Measurements from ENCODE around the gene ANKRD65. TPM values are rescaled to one million over a fixed set of nuclear protein-coding genes. Genes with fewer than 3 reads are reported as not detected.
"Not testable (repeated sequence)": the region's sequence is repeated elsewhere in the genome, so short reads cannot be mapped to it uniquely, and the experiment has no call there.

The ANKRD65 gene
- total RNA-seq, 1 donor from 2014 or later, result 11.9 TPM

DNA sequence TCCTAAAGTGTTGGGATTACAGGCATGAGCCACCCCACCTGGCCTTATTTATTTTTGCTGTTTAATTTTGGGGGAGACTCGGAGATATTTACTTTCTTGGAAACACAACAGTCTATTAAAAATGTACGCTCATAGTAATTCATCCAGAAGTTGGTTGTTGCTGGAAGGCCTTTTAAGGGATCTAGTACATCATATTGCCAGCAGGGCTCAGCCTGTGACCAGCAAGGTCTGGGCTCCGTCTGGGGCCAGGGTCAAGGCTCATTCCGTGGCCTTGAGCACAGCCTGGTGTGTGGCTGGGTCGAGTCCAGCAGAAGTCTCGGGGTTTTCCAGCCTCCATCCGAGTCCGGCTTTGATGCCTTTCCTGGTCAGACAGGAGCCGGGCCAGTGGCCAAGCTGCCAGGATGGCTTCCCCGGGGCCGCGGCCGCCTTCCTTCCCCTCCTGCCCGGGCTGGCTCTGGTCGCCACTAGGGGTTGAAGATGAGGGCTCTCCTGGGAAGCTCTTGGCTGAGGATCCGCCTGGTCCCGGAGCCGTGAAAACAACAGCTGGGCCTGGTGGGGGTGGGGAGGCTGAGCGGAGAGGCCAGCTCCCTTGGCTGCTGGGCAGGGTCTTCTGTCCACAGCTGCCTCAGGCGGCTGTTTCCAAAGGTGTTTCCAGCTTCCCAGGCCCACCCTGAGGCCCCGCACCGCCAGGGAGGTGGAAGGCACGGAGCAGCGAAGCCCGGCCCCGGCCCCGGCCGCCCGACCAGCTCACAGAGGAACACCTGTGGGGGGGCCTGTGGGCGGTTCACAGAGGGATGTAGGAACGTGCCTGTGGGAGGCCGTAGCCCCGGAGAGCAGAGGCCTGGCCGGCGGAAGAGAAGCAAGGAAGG, 9.3 kb upstream of the ANKRD65 start:
- peak; percentile 0 for ATAC-seq

GRCh38 chr1:1429671-1430073, 8.6 kb upstream of the ANKRD65 start:
- no peak for ATAC-seq

DNA sequence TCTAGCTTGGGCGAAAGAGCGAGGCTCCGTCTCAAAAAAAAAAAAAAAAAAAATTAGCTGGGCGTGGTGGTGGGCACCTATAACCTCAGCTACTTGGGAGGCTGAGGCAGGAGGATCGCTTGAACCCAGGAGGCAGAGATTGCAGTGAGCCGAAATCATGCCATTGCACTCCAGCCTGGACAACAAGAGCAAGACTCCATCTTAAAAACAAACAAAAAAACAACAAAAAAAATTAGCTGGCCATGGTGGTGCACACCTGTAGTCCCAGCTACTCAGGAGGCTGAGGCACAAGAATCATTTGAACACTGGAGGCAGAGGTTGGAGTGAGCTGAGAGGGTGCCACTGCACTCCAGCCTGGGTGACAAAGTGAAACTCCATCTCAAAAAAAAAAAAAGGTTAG, 7.9 kb upstream of the ANKRD65 start:
- not testable (repeated sequence) for ATAC-seq

DNA sequence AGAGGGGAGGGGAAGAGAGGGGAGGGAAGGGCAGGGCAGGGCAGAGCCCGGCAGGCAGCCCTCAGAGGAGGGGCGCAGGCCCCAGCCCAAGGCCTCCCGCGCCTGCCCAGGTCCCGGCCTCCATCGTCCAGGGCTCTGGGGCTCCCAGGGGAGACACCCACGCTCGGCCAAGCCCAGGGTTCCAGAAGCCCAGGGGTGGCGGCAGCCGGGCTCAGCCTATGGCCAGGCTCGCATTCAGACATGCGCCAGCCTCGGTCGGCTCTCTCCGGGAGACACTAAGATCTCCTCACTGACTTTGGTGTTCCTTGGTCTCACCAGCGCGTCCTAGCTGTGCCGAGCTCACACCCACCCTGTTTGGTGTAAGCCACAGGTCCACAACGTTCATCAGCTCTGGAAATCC, 7.1 kb upstream of the ANKRD65 start:
- ATAC-seq, result no peak

DNA sequence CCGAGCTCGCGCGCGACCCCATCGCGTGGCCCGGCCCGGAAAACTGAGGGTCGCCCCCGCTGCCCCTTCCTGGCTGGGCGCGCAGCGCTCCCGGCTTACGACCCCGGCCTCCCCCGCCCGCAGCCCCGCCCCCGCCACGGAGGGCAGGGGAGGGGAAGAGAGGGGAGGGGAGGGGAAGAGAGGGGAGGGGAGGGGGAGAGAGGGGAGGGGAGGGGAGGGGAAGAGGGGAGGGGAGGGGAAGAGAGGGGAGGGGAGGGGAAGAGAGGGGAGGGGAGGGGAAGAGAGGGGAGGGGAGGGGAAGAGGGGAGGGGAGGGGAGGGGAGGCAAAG, 6.7 kb upstream of the ANKRD65 start:
- no peak for ATAC-seq

DNA sequence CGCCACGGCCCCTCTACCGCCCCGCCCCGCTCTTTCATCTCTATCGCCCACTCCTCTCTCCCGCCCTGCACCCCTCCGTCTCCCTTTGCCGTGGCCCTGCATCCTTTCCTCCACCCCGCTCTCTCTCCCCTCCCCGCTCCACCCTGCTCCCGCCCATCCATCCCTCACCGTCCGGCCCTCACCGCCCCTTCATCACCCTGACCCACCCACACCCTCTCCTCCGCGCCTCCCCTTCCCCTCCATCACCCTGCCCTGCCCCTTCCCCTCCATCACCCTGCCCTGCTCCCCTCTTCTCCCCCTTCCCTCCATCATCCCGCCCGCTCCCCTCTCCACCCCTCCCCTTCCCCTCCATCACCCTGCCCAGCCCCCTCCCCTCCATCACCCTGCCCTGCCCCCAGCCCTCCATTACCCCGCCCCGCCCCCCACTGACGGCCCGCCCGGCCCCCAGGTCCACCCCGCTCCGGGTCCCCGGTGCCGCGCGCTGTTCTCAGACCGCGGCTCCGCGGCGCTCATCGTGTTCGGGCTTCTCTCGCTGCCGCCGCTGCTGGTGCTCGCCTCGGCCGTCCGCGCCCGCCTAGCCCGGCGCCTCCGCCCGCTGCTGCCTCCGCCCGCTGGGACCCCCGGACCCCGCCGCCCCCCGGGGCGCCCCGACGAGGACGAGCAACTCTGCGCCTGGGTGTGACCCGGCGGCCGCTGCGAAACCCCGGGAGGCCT, 6.2 kb upstream of the ANKRD65 start:
- peak; percentile 33 for ATAC-seq

DNA sequence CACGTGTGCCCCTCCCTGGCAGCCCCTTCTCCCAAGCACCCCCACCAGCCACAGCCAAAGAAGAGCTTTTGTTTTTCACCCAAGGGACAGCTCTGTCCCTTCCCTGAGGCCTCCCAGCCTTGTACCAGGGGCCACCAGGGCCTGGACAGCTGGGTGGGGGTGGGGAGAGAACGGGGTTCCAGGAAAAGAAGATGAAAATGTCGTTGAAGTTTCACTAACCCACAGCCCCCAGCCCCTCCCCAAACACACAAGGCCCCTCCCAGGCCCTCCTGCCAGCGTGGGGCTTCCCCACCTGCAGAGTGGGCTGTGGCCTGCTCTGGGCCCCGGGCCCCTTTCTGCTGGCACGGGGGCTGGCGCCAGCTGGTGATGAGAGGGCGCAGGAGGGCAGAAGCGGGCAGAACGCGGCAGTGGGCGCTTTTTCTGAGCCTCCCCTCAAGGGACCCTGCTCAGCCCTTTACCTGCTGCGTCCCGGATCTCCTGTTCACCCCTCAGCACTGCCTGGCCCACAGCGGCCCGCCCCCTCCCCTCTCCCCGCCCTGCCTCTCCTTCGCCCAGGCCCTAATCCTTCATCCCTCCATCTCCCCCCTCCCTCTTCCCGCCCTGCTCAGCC, 5.5 kb upstream of the ANKRD65 start:
- ATAC-seq, result no peak

- peak; percentile 14 for ATAC-seq
Observed at GRCh38 chr1:1425753-1426495, 4.8 kb upstream of the ANKRD65 start.

DNA sequence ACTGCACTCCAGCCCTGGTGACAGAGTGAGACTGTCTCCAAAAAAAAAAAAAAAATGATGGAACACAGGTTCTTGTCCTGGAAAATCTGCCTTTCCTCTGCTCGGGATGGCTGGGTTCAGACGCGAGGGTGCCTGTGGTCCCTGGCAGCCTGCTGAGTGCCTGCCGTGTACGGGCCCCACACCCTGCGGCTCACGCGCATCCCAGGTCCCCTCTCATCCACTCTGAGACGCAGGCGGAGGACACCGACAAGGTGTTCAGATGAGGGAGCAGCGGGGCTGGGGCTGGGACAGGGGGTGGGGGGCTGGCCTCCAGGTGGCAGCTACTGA, 4.3 kb upstream of the ANKRD65 start:
- ATAC-seq, result no peak

DNA sequence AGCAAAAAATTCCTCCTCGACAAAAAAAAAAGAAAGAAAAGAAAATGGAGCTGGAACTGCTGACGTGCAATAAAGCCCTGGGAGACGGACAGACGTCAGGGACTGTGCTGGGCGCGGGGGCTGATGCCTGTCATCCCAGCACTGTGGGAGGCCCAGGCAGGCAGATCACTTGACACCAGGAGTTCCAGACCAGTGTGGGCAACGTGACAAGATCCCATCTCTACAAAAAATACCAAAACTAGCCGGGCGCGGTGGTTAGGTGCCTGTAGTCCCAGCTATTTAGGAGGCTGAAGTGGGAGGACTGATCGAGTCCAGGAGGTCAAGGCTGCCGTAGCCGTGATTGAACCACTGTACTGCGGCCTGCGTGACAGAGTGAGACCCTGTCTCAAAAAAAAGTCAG, 3.6 kb upstream of the ANKRD65 start:
- no peak for ATAC-seq

DNA sequence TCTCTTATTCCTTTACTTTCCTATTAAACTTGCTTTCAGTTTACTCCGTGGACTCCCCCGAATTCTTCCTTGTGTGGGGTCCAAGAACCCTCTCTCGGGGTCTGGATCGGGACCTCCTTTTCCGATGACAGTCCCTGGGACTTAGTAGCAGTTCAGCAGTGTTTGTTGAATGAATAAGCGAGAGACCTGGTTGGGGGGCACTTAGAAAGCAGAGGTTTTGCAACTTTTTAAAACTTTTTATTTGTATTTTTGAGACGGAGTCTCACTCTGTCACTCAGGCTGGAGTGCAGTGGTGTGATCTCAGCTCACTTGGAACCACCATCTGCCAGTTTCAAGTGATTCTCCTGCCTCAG, 2.1 kb upstream of the ANKRD65 start:
- no peak for ATAC-seq

- ATAC-seq, result no peak
Observed at GRCh38 chr1:1422465-1423244, 1.6 kb upstream of the ANKRD65 start.

- ATAC-seq, result no peak
Observed at GRCh38 chr1:1421907-1422464, 910 bp upstream of the ANKRD65 start.

DNA sequence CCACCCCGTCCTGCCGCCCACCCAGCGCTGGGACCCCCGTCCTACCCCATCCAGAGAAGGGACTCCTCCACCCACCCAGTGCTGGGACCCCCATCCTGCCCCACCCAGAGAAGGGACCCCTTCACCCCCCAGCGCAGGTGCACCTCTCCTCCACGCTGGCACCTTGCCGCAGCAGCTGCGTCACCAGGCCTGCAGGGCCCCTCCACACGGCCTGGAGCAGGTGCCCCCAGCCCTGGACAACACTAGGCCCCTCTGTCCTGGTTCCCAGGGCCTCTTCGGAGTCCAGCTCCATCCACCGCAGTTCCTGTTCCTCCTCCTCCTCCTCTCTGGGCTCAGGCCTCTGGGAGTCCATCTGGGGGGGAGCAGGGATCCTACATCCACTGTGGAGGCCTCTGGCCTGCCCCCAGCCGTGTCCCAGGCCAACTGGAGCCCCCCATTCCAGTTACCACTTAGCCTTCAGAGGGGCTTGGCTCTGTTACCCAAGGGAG, 378 bp downstream of the ANKRD65 start:
- ATAC-seq, result peak; percentile 29

- peak; percentile 28 for ATAC-seq
Observed at GRCh38 chr1:1419813-1420653, 1.0 kb downstream of the ANKRD65 start.

DNA sequence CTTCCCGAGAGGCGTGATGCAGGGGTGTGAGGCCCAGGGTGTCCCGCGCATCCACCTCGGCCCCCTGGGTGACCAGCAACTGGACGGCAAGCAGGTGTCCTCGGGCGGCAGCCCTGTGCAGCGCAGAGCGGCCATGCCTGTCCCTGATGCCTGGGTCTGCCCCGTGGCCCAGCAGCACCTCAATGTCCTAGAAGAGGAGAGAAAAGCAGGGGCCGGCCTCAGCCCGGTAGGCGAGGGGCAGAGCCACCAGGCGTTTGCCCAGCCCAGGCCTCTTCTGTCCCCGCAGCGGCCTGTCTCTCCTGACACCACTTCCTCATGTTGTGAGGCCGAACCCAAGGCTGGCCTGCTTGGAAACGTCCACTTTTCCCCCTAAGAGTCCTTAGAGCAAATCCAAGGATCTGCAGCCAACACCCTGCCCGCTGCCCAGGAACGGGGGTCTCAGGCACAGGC, 1.7 kb downstream of the ANKRD65 start:
- ATAC-seq, result peak; percentile 19

GRCh38 chr1:1418464-1419362, 2.4 kb downstream of the ANKRD65 start:
- peak; percentile 18 for ATAC-seq

- peak; percentile 38 for ATAC-seq
Observed at GRCh38 chr1:1417825-1418463, 3.1 kb downstream of the ANKRD65 start.

DNA sequence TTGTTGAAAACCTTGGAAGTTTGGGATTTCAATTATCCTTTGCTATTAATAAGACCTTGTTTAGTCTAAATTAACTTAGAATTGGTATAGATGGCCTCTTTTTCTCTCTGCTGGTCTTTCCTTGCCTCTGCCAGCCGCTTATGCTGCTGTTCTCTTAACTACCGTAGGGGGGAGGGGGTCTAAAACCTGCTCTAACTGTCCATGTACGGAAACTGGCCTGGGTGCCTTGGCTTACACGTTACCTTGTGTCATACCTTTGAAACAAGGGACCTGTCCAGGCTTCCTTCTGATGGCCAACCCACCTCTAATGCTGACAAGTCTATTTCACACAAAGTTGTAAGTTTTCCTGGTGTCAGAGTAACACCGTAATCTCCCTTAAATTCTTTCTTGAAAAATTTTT, 3.7 kb downstream of the ANKRD65 start:
- ATAC-seq, result not testable (repeated sequence)

Data from esophagus mucosa (tissue), 1 donor.